ENCODE measurements around the gene TBXAS1. TPM values are rescaled to one million over a fixed set of nuclear protein-coding genes. Genes with fewer than 3 reads are reported as not detected.
A peak's percentile ranks its signal among the peaks of the same experiment; 100 is the strongest.

Gene TBXAS1
- total RNA-seq, 1 donor from 2014 or later = 65.4 TPM

DNA sequence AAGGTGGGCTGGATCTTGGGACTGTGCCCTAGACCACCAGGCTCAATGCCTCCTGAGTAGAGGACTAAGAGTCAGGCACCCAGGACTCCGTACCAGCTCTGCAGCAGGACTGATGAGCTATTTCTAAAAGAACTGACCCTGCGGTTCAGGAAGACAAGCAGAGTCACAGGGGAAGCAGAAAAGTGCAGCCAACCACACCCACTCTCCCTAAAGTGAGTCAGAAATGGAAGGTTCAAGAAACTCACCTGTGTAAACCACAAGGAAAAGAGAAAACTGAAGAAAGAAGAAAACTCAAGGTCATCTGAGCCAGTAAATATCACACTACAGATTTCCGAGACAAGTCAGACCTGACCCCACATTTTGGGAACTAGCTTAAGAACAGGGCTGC, 231.2 kb downstream of the TBXAS1 start:
- Histone ChIP-seq H3K9me3 (no peaks in the 10 kb centered on the region), H3K36me3 (peaks cover 11% of the 10 kb centered on the region), H3K27me3 (no peaks in the 10 kb centered on the region), H3K27ac (peak overlapping the region; percentile 96), H3K4me1 (peaks cover 48% of the 10 kb centered on the region), H3K4me3 (peak overlapping the region; percentile 82)
- TF ChIP-seq, protein P1, sequence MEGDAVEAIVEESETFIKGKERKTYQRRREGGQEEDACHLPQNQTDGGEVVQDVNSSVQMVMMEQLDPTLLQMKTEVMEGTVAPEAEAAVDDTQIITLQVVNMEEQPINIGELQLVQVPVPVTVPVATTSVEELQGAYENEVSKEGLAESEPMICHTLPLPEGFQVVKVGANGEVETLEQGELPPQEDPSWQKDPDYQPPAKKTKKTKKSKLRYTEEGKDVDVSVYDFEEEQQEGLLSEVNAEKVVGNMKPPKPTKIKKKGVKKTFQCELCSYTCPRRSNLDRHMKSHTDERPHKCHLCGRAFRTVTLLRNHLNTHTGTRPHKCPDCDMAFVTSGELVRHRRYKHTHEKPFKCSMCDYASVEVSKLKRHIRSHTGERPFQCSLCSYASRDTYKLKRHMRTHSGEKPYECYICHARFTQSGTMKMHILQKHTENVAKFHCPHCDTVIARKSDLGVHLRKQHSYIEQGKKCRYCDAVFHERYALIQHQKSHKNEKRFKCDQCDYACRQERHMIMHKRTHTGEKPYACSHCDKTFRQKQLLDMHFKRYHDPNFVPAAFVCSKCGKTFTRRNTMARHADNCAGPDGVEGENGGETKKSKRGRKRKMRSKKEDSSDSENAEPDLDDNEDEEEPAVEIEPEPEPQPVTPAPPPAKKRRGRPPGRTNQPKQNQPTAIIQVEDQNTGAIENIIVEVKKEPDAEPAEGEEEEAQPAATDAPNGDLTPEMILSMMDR (IDR thresholded peaks at IDR 0.05) = no peak
- intact Hi-C loops (cut with DNase I) = no loop called here
- DNase-seq (no peak), ATAC-seq (no peak)

DNA sequence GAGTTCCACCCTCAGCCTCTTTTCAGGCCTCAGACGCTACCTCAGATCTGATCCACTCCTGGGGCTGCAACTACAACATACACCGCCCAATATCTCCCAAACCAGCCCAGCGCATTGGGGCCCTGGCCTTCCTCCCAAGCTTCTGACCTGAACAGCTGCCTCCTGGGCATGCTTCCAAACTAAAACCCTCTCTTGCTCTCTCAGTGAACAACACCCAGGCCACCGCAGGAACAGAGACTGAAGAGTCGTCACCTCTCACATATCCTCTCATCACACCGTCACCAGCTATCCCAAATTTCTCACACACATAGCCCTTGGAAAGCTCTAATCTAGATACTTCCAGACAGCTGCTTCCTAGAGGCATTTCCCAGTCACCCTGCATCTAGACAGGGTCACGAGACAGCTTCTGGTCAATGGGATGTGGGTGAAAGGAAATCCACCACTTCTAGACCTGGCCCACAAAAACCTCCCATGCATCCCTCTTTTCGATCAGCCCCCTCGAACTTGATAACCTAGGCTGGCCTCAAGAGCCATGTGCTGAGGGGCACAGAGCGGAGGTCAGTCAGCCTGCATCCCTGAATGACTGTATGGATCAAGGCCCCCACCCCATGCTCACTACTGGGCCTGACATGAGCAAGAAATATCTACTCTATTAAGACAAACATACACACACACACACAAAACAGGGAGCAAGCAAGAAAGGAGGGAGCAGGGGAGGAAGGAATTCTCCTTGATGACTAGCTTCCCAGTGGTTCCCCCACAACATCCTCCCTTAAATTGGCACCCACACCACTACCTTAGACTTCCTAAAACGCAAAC, 231.9 kb downstream of the TBXAS1 start:
- DNase-seq (no peak), ATAC-seq (no peak)
- Histone ChIP-seq H3K36me3 (peaks cover 7% of the 10 kb centered on the region), H3K4me1 (peaks cover 48% of the 10 kb centered on the region), H3K27me3 (no peaks in the 10 kb centered on the region), H3K27ac (peak overlapping the region; percentile 96), H3K4me3 (peak overlapping the region; percentile 82), H3K9me3 (no peaks in the 10 kb centered on the region)
- intact Hi-C loops (cut with DNase I) = no loop called here
- TF ChIP-seq, protein P1 (IDR thresholded peaks at IDR 0.05) = no peak

DNA sequence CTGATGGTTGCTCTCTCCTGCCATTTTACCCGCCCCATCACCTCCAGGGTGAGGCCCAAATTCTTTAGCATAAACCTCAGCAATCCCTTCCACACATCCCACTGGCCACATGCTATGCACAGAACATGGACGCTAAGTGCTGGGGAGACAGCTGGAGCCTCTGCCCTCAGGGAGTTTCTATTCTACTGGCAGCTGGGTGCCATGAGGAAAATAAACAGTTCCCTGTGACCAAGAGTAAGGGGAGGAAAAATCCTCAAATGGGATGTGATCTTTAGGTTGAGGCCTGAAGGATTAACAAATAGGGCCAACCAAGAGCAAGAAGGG, 232.5 kb downstream of the TBXAS1 start:
- Histone ChIP-seq H3K4me3 (peak overlapping the region; percentile 82), H3K27ac (peak overlapping the region; percentile 96), H3K9me3 (no peaks in the 10 kb centered on the region), H3K27me3 (no peaks in the 10 kb centered on the region), H3K36me3 (peaks cover 2% of the 10 kb centered on the region), H3K4me1 (peaks cover 43% of the 10 kb centered on the region)
- intact Hi-C loops (cut with DNase I) = no loop called here
- DNase-seq (no peak), ATAC-seq (no peak)
- TF ChIP-seq, protein P1 (IDR thresholded peaks at IDR 0.05) = no peak

DNA sequence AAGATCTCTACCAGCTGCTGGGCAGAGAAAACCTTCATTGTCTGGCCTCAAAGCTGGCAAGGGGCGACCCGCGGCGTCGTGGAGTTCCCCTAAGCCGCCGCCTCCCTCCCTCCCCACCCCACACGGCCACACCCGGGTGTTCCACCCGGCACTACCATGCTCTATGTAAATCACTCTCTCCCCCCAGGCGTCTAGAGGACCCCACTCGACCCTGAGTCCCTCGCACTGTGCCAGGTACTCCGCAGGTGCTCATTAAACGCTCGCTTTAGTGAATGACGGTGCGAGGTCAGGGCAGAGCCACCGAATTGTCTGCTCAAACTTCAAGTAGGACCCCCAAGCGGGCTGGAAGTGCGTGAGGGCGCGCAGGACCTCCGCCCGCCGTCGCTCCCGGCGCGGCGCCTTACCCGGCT, 233.1 kb downstream of the TBXAS1 start:
- peak overlapping the region; percentile 96 for H3K27ac ChIP-seq
- DNase-seq (peak; percentile 78), ATAC-seq (peak; percentile 45)
- peaks cover 42% of the 10 kb centered on the region for H3K4me1 ChIP-seq
- TF ChIP-seq, protein P1 (IDR thresholded peaks at IDR 0.05) = no peak
- intact Hi-C loops (cut with DNase I) = no loop called here
- H3K4me3 ChIP-seq = peak overlapping the region; percentile 82
- no peaks in the 10 kb centered on the region for H3K27me3 ChIP-seq
- H3K36me3 ChIP-seq = no peaks in the 10 kb centered on the region
- H3K9me3 ChIP-seq = no peaks in the 10 kb centered on the region

DNA sequence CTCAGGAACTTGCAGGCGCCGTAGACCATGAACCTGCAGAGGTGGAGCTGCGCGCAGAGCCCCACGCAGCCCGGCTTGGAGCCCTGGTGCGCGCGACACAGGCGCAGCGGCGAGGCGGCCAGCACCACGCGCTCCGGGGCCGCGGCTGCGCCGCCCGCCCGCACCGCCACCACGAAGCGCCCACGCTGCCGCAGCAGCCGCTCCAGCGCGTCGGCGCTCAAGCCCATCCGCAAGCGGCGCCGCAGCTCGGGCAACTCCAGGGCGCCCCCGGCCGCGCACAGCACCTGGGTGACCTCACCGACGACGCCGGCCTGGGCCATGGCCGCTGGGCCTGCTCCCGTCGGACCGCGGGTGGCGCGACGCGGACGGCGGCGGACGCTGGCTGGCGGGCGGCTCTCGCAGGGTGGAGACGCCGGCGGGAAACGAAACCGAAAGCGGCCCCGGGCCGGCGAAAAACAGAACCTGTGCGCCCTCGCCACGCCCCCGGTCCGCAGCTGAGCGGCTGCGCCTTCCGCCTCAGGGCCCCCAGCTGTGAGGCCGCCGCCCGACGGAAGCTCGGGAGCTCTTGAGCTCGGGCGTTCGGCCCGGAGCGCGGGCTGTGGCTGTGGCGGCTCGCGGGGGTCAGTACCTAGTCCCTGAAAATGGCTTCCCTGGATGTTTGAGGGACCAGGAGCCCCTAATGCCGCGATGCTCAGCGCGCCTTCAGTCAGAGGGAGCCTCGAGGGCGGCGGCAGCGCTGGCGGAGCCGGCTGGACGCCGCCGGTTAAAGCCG, 233.7 kb downstream of the TBXAS1 start, which contains the start of gene PARP12:
PARP12 (minus strand) TSS at position 424 of the 772 bp plus-strand sequence; CDS start at position 320, 104 bp downstream.
- peak within 1 kb of the TSS; percentile 96 for H3K27ac ChIP-seq
- TF ChIP-seq, protein P1 (IDR thresholded peaks at IDR 0.05) = no peak
- peaks cover 42% of the 10 kb centered on the region for H3K4me1 ChIP-seq

More for the DNA sequence above, 233.7 kb downstream of the TBXAS1 start, which contains the start of gene PARP12:
- ATAC-seq (peak; percentile 95), DNase-seq (peak; percentile 98)
- H3K36me3 ChIP-seq = no peaks in the 10 kb centered on the region
- H3K9me3 ChIP-seq = no peaks in the 10 kb centered on the region
- no peaks in the 10 kb centered on the region for H3K27me3 ChIP-seq
- intact Hi-C loops (cut with DNase I) = no loop called here
- H3K4me3 ChIP-seq = peak within 1 kb of the TSS; percentile 82
